Bronchial epithelial cell (primary cell): ENCODE measurements around the gene MT1F. TPM values are rescaled to one million over a fixed set of nuclear protein-coding genes. Genes with fewer than 3 reads are reported as not detected.

Source experiments
- DNase-seq: peaks from one replicate; pipeline ENCODE4 v3.0.0-alpha.2; 2010; ENCODE audit warnings: low read depth
- FAIRE-seq: peaks from 2 replicates; lab custom pipeline; 2011; peaks lifted over from hg19 to GRCh38; lab: Jason Lieb, UNC
- H3K27me3 ChIP-seq: 2 replicates; pipeline ENCODE4 v1.5.1; 2011; ENCODE audit warnings: low read length; ENCODE audit not compliant: control insufficient read depth, insufficient read depth
- H3K36me3 ChIP-seq: 2 replicates; pipeline ENCODE4 v1.5.1; 2011; ENCODE audit warnings: low read length; ENCODE audit not compliant: control insufficient read depth, insufficient read depth
- H3K4me3 ChIP-seq: 2 replicates; pipeline ENCODE4 v1.5.1; 2011; ENCODE audit warnings: mild to moderate bottlenecking, low read depth, low read length, control low read depth
- total RNA-seq: library from RNA; depleted of rRNA; stranded (reverse); fragments of >200 nt; gene quantifications from 2 replicates; pipeline ENCODE4 v1.2.1, GENCODE V29; 2014
- TF ChIP-seq, protein P1 (sequence below): IDR thresholded peaks from 2 replicates; pipeline ENCODE4 v1.5.1; 2011; ENCODE audit warnings: mild to moderate bottlenecking, moderate library complexity, low read length, control low read depth, inconsistent platforms; ENCODE audit not compliant: insufficient read depth, severe bottlenecking

The MT1F gene
- total RNA-seq, 1 donor from 2014 or later, result 1.6 TPM

DNA sequence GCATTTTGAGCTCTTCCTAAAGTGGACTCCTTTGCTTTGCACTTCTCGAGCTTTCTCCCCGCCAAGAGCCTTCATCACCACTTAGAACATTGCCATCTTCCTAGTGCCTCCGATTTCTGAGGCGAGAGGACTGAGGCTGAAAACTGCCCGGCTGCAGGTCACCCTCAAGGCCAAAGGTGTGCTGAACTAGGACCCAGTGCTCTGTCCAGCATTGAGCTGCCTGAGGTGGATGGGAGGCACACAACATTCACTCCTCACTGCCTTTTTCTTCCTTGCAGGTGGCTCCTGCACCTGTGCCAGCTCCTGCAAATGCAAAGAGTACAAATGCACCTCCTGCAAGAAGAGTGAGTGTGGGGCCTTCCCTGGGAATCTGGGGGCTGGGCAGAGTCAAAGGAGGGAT is 13.9 kb upstream of the MT1F start:
- DNase-seq (no peak), FAIRE-seq (no peak)
- Histone ChIP-seq H3K27me3 (peaks cover 4% of the 10 kb centered on the region), H3K4me3 (no peak overlapping the region), H3K36me3 (no peaks in the 10 kb centered on the region)
- TF ChIP-seq, protein P1, sequence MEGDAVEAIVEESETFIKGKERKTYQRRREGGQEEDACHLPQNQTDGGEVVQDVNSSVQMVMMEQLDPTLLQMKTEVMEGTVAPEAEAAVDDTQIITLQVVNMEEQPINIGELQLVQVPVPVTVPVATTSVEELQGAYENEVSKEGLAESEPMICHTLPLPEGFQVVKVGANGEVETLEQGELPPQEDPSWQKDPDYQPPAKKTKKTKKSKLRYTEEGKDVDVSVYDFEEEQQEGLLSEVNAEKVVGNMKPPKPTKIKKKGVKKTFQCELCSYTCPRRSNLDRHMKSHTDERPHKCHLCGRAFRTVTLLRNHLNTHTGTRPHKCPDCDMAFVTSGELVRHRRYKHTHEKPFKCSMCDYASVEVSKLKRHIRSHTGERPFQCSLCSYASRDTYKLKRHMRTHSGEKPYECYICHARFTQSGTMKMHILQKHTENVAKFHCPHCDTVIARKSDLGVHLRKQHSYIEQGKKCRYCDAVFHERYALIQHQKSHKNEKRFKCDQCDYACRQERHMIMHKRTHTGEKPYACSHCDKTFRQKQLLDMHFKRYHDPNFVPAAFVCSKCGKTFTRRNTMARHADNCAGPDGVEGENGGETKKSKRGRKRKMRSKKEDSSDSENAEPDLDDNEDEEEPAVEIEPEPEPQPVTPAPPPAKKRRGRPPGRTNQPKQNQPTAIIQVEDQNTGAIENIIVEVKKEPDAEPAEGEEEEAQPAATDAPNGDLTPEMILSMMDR, result no peak

DNA sequence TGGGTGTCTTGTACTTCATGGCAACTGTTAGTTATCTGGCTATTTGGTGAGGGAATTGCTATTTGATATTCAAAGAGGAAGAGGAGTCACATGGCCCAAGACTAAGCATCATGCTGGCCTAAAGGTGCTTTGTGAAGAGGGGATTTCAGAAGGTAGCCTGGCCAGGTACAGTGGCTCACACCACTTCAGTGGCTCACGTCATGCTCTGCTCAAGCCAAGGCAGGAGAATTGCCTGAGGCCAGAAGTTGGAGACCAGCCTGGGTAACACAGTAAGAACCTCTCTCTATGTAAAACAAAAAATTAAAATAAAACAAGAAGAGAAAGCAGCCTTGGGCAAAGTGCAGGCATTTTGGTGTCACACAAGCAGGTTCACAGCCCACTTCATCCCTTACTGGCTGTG is 12.4 kb upstream of the MT1F start:
- DNase-seq (peak; percentile 70), FAIRE-seq (no peak)
- H3K27me3 ChIP-seq, result peaks cover 5% of the 10 kb centered on the region
- no peak overlapping the region for H3K4me3 ChIP-seq
- no peaks in the 10 kb centered on the region for H3K36me3 ChIP-seq
- TF ChIP-seq, protein P1, result no peak

DNA sequence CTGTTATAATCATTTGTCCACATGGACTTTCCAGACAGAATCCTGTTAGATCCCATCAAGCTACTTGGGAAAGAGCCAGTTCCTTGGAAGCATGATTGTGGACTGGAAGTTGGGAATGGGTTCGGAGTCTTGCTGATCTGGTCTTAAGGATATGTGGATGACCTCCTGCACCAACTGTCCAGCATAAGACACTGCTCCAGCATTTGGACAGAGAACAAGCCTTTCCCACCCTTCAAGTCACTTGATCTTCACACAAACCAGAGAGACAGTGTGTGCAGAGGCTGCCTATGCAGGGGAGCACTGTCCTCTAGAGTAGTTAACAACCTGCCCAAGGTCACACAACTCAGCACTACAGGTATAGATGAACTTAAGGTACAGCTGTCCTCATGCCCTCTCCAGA is 11.9 kb upstream of the MT1F start:
- Histone ChIP-seq H3K36me3 (no peaks in the 10 kb centered on the region), H3K4me3 (no peak overlapping the region), H3K27me3 (peaks cover 5% of the 10 kb centered on the region)
- peak; percentile 91 for FAIRE-seq
- TF ChIP-seq, protein P1, result no peak
- DNase-seq, result no peak

DNA sequence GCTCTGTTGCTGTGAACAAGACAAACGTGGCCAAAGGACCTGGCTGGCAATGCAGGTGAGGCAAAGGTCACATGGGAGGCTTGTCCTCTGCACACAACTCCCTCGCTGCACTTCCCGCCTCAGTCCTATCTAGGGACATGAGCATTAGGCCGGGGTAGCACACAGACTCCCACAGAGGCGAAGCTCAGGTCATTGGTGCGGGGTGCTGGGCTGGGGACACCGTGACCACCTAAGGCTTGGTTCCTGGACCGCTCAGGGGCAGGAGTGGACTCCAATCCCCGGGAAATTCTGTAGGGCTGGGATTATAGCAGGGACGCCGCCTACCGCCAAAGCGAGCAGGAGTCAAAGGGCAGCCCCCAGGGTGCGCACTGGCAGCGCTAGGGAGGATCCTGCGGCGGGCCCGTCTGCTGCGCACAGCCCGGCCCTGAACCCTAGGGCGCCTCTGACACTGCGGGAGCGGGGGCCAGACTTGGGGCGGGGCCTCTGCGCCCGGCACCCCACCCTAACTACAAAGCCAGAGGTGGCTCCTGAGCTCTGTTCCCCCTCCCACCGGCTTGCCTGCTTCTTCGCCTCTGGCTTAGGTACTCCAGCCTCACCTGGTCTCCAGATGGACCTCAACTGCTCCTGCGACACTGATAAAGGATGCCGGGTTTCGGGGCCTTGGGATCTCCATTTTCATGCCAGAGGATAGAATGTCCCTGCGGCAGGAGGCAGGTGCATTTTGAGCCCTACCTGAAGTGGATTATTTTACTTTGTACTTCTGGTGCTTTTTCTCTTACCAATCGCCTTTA is 9.9 kb upstream of the MT1F start:
- peaks cover 16% of the 10 kb centered on the region for H3K27me3 ChIP-seq
- TF ChIP-seq, protein P1, result no peak
- no peaks in the 10 kb centered on the region for H3K36me3 ChIP-seq
- H3K4me3 ChIP-seq, result no peak overlapping the region
- DNase-seq, result no peak
- no peak for FAIRE-seq

DNA sequence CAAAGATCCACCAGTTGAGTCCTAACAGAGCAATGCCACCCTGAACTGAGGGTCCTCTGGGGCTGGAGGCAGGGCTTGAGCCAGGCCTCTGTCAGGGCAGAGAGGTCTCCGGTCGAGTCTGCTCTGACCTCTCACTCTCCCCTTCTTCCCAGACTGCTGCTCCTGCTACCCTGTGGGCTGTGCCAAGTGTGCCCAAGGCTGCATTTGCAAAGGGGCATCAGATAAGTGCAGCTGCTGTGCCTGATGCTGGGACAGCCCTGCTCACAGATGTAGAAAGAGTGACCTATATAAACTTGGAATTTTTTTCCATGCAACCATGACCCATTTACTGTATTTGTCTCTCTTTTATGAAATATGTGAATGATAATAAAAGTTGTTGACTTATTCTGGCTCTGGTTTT is 8.5 kb upstream of the MT1F start:
- Histone ChIP-seq H3K27me3 (peaks cover 16% of the 10 kb centered on the region), H3K36me3 (no peaks in the 10 kb centered on the region), H3K4me3 (no peak overlapping the region)
- DNase-seq, result no peak
- TF ChIP-seq, protein P1, result no peak
- no peak for FAIRE-seq
